ENCODE data around the gene THOC2.

THOC2 gene

GRCh38 chrX:123607270-123607669, 125.6 kb downstream of the THOC2 start (continued):
- TF ChIP-seq ZSCAN5A (tag by site-specific recombination; IDR thresholded peaks at IDR 0.05), result no peak
- TF ChIP-seq ZNF155 (tag by site-specific recombination; IDR thresholded peaks at IDR 0.05), result no peak
- no peak for TF ChIP-seq TRIM28 (IDR thresholded peaks at IDR 0.05; ENCODE audit: borderline replicate concordance, low read length)
- TF ChIP-seq ZNF585B (tag by site-specific recombination; IDR thresholded peaks at IDR 0.05), result no peak
- TF ChIP-seq ZNF26 (tag by site-specific recombination; IDR thresholded peaks at IDR 0.05), result no peak
- no peak for TF ChIP-seq ZNF391 (tag by site-specific recombination; IDR thresholded peaks at IDR 0.05; ENCODE audit: borderline replicate concordance, low read depth)
- TF ChIP-seq ZSCAN30 (tag by site-specific recombination; IDR thresholded peaks at IDR 0.05), result no peak
- TF ChIP-seq ZXDB (tag by site-specific recombination; IDR thresholded peaks at IDR 0.05), result no peak
- no peak for TF ChIP-seq SCRT1 (tag by site-specific recombination; IDR thresholded peaks at IDR 0.05; ENCODE audit: borderline replicate concordance)
- TF ChIP-seq, protein P1, sequence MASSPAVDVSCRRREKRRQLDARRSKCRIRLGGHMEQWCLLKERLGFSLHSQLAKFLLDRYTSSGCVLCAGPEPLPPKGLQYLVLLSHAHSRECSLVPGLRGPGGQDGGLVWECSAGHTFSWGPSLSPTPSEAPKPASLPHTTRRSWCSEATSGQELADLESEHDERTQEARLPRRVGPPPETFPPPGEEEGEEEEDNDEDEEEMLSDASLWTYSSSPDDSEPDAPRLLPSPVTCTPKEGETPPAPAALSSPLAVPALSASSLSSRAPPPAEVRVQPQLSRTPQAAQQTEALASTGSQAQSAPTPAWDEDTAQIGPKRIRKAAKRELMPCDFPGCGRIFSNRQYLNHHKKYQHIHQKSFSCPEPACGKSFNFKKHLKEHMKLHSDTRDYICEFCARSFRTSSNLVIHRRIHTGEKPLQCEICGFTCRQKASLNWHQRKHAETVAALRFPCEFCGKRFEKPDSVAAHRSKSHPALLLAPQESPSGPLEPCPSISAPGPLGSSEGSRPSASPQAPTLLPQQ (tag by site-specific recombination; IDR thresholded peaks at IDR 0.05), result no peak
- no peak for TF ChIP-seq ZNF114 (tag by site-specific recombination; IDR thresholded peaks at IDR 0.05)
- no peak for TF ChIP-seq ZNF2 (tag by site-specific recombination; IDR thresholded peaks at IDR 0.05)
- TF ChIP-seq ZNF529 (tag by site-specific recombination; IDR thresholded peaks at IDR 0.05; ENCODE audit: insufficient replicate concordance), result peak; percentile 30
- peak; percentile 59; the same call in 1 of the 2 replicates for TF ChIP-seq ZNF140 (tag by site-specific recombination; IDR thresholded peaks at IDR 0.05)
- 0 out of 2 replicates have a peak, but pooled peaks have one; percentile 43 for TF ChIP-seq ZBTB8A (tag by site-specific recombination; IDR thresholded peaks at IDR 0.05)
- TF ChIP-seq ZNF629 (tag by site-specific recombination; IDR thresholded peaks at IDR 0.05), result peak; percentile 23; the same call in 1 of the 2 replicates
- TF ChIP-seq ZNF623 (tag by site-specific recombination; IDR thresholded peaks at IDR 0.05), result peak; percentile 41; the same call in 1 of the 2 replicates
- no peak for TF ChIP-seq ZNF133 (tag by site-specific recombination; IDR thresholded peaks at IDR 0.05)
- TF ChIP-seq ZNF423 (tag by site-specific recombination; IDR thresholded peaks at IDR 0.05), result no peak
- TF ChIP-seq ZNF555 (tag by site-specific recombination; conservative IDR thresholded peaks at IDR 0.05), result peak; percentile 67
- TF ChIP-seq ZNF426 (tag by site-specific recombination; IDR thresholded peaks at IDR 0.05), result peak; percentile 64
- no peak for TF ChIP-seq ZNF768 (tag by site-specific recombination; IDR thresholded peaks at IDR 0.05)
- TF ChIP-seq ZBTB44 (tag by site-specific recombination; IDR thresholded peaks at IDR 0.05), result no peak
- TF ChIP-seq MZF1 (tag by site-specific recombination; IDR thresholded peaks at IDR 0.05; ENCODE audit: borderline replicate concordance), result no peak
- TF ChIP-seq ZNF639 (tag by site-specific recombination; IDR thresholded peaks at IDR 0.05), result no peak
- TF ChIP-seq SP7 (tag by site-specific recombination; IDR thresholded peaks at IDR 0.05), result no peak
- peak; percentile 54; the same call in 1 of the 2 replicates for TF ChIP-seq ZNF121 (tag by site-specific recombination; IDR thresholded peaks at IDR 0.05)
- TF ChIP-seq ZNF621 (tag by site-specific recombination; IDR thresholded peaks at IDR 0.05), result no peak
- no peak for TF ChIP-seq ZNF785 (tag by site-specific recombination; IDR thresholded peaks at IDR 0.05)
- no peak for TF ChIP-seq GLI4 (tag by site-specific recombination; IDR thresholded peaks at IDR 0.05)
- no peak for TF ChIP-seq YY2 (tag by site-specific recombination; IDR thresholded peaks at IDR 0.05)
- TF ChIP-seq, protein P2, sequence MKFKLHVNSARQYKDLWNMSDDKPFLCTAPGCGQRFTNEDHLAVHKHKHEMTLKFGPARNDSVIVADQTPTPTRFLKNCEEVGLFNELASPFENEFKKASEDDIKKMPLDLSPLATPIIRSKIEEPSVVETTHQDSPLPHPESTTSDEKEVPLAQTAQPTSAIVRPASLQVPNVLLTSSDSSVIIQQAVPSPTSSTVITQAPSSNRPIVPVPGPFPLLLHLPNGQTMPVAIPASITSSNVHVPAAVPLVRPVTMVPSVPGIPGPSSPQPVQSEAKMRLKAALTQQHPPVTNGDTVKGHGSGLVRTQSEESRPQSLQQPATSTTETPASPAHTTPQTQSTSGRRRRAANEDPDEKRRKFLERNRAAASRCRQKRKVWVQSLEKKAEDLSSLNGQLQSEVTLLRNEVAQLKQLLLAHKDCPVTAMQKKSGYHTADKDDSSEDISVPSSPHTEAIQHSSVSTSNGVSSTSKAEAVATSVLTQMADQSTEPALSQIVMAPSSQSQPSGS (tag by site-specific recombination; IDR thresholded peaks at IDR 0.05; ENCODE audit: low read depth), result no peak
- TF ChIP-seq ZNF341 (tag by site-specific recombination; IDR thresholded peaks at IDR 0.05; ENCODE audit: low read depth), result no peak
- 0 out of 2 replicates have a peak, but pooled peaks have one; percentile 28 for TF ChIP-seq ZNF404 (tag by site-specific recombination; IDR thresholded peaks at IDR 0.05)
- no peak for TF ChIP-seq ZBTB1 (tag by site-specific recombination; IDR thresholded peaks at IDR 0.05)

All from HEK293 (cell line).